H1 (cell line): ENCODE data around the gene ARHGAP23. TPM values are rescaled to one million over a fixed set of nuclear protein-coding genes. Genes with fewer than 3 reads are reported as not detected.

ENCODE experiments used
- CTCF ChIA-PET: fragments of 300-600 bp; sonication (Branson Sonifier 250); formaldehyde crosslinking; loops from one replicate; lab custom pipeline; 2021; ENCODE audit not compliant: partially characterized antibody; lab: Charles Lee
- POLR2A ChIA-PET: fragments of 300-600 bp; sonication (Branson Sonifier 250); formaldehyde crosslinking; loops from one replicate; lab custom pipeline; 2021; ENCODE audit warnings: inconsistent platforms; ENCODE audit not compliant: partially characterized antibody; lab: Charles Lee
- DNase-seq, 2 experiments: peaks; one replicate each; pipeline versions ENCODE4 v3.0.0 to v3.0.0-alpha.2; 2010 to 2022; ENCODE audit warnings: low spot score in 2 of 2, low read depth in 1 of 2, mixed read lengths in 1 of 2
- FAIRE-seq: peaks from 2 replicates; lab custom pipeline; 2011; peaks lifted over from hg19 to GRCh38; lab: Jason Lieb, UNC
- H2AFZ ChIP-seq: 2 replicates; pipeline ENCODE4 v1.8.1; 2012; ENCODE audit warnings: low read length, inconsistent platforms
- H2AK5ac ChIP-seq: 2 replicates; pipeline ENCODE4 v1.6.1; 2013; ENCODE audit warnings: low read depth, low read length
- H2BK120ac ChIP-seq: replicated peaks from 2 replicates; pipeline ENCODE3; 2013; ENCODE audit warnings: low read depth, low read length, inconsistent platforms
- H2BK12ac ChIP-seq: 2 replicates; pipeline ENCODE4 v1.6.1; 2013; ENCODE audit warnings: low read depth, low read length
- H2BK15ac ChIP-seq: 2 replicates; pipeline ENCODE4 v1.6.1; 2013; ENCODE audit warnings: low read length
- H2BK20ac ChIP-seq: 2 replicates; pipeline ENCODE4 v1.6.1; 2013; ENCODE audit warnings: low read length
- H2BK5ac ChIP-seq: 2 replicates; pipeline ENCODE4 v1.6.1; 2013; ENCODE audit warnings: low read depth, low read length
- H3K14ac ChIP-seq: 2 replicates; pipeline ENCODE4 v1.6.1; 2013; ENCODE audit warnings: inconsistent platforms; ENCODE audit not compliant: insufficient read length
- H3K18ac ChIP-seq: 2 replicates; pipeline ENCODE4 v1.6.1; 2013; ENCODE audit warnings: low read length; ENCODE audit errors: extremely low read depth
- H3K23ac ChIP-seq: 2 replicates; pipeline ENCODE4 v1.6.1; 2013; ENCODE audit warnings: inconsistent platforms; ENCODE audit not compliant: insufficient read length
- H3K23me2 ChIP-seq: 2 replicates; pipeline ENCODE4 v1.6.1; 2013; ENCODE audit warnings: low read depth, low read length
- H3K27ac ChIP-seq: 2 replicates; pipeline ENCODE4 v1.6.1; 2011; ENCODE audit warnings: low read depth, low read length, inconsistent platforms
- H3K27me3 ChIP-seq, 4 experiments: replicated peaks in 1 of 4; 1 replicate in 1 of 4; 2 replicates in 3 of 4; pipeline versions ENCODE4 v1.6.1 to v1.8.1; 2011 to 2013; ENCODE audit warnings: low read length in 3 of 4, mild to moderate bottlenecking in 3 of 4, inconsistent platforms in 2 of 4, mixed read lengths in 2 of 4, moderate library complexity in 1 of 4; ENCODE audit not compliant: control insufficient read depth in 3 of 4, insufficient read depth in 3 of 4; ENCODE audit errors: extremely low read depth in 1 of 4
- H3K36me3 ChIP-seq, 4 experiments: 2 replicates each; pipeline versions ENCODE4 v1.6.1 to v1.8.1; 2011 to 2013; ENCODE audit warnings: mild to moderate bottlenecking in 4 of 4, low read length in 3 of 4, moderate library complexity in 2 of 4, control low read depth in 1 of 4, inconsistent platforms in 1 of 4; ENCODE audit not compliant: insufficient read depth in 4 of 4, control insufficient read depth in 2 of 4
- H3K4ac ChIP-seq: replicated peaks from 2 replicates; pipeline ENCODE3; 2013; ENCODE audit warnings: low read length, low read depth, mixed read lengths, inconsistent platforms; ENCODE audit not compliant: insufficient read length
- H3K4me1 ChIP-seq, 4 experiments: replicated peaks in 1 of 4; 1 replicate in 1 of 4; 2 replicates in 3 of 4; pipeline versions ENCODE4 v1.6.1 to v1.8.1; 2011 to 2013; ENCODE audit warnings: low read length in 3 of 4, inconsistent platforms in 2 of 4, mixed read lengths in 1 of 4; ENCODE audit not compliant: insufficient read depth in 4 of 4, control insufficient read depth in 3 of 4
- H3K4me2 ChIP-seq, 2 experiments: 2 replicates each; pipeline versions ENCODE4 v1.6.1 to v1.8.1; 2011 to 2013; ENCODE audit warnings: low read depth in 2 of 2, low read length in 2 of 2, control low read depth in 1 of 2, inconsistent platforms in 1 of 2, mild to moderate bottlenecking in 1 of 2; ENCODE audit not compliant: insufficient read depth in 1 of 2
- H3K4me3 ChIP-seq, 4 experiments: fragments of 200-600, 300-600 bp in 1 of 4; sonication (generic), shearing (Covaris generic), sonication (Bioruptor Twin) in 1 of 4; 2 replicates each; pipeline versions ENCODE4 v1.5.1 to v1.8.1; 2011 to 2016; ENCODE audit warnings: low read length in 4 of 4, low read depth in 3 of 4, control low read depth in 2 of 4, inconsistent platforms in 2 of 4, mild to moderate bottlenecking in 2 of 4, mixed read lengths in 1 of 4, moderate library complexity in 1 of 4; ENCODE audit not compliant: insufficient read depth in 2 of 4; ENCODE audit errors: extremely low read depth in 1 of 4
- H3K56ac ChIP-seq: replicated peaks from 2 replicates; pipeline ENCODE3; 2013; ENCODE audit warnings: low read depth, mild to moderate bottlenecking, mixed read lengths, low read length, inconsistent platforms; ENCODE audit not compliant: insufficient read length
- H3K79me1 ChIP-seq: 2 replicates; pipeline ENCODE4 v1.6.1; 2013; ENCODE audit warnings: low read depth, low read length, control low read depth
- H3K79me2 ChIP-seq, 2 experiments: 2 replicates each; pipeline versions ENCODE4 v1.6.1 to v1.8.1; 2012 to 2013; ENCODE audit warnings: low read length in 2 of 2, mild to moderate bottlenecking in 2 of 2, inconsistent platforms in 1 of 2; ENCODE audit not compliant: insufficient read depth in 2 of 2, control insufficient read depth in 1 of 2
- H3K9ac ChIP-seq, 4 experiments: replicated peaks in 1 of 4; 1 replicate in 1 of 4; 2 replicates in 3 of 4; pipeline versions ENCODE4 v1.6.1 to v1.8.1; 2011 to 2013; ENCODE audit warnings: low read depth in 3 of 4, low read length in 3 of 4, control low read depth in 2 of 4, mild to moderate bottlenecking in 2 of 4, moderate library complexity in 2 of 4, inconsistent platforms in 1 of 4; ENCODE audit errors: extremely low read depth in 1 of 4
- H3K9me3 ChIP-seq, 2 experiments: 2 replicates each; pipeline versions ENCODE4 v1.6.1 to v1.8.1; 2012 to 2013; ENCODE audit warnings: mild to moderate bottlenecking in 2 of 2, moderate library complexity in 2 of 2, control low read depth in 1 of 2, inconsistent platforms in 1 of 2, low read depth in 1 of 2, low read length in 1 of 2, mixed read lengths in 1 of 2; ENCODE audit not compliant: insufficient read depth in 2 of 2
- H4K20me1 ChIP-seq, 2 experiments: replicated peaks in 1 of 2; 2 replicates each; pipeline versions ENCODE3 to v1.8.1; 2011 to 2013; ENCODE audit warnings: inconsistent platforms in 2 of 2, low read length in 2 of 2, mild to moderate bottlenecking in 1 of 2; ENCODE audit not compliant: insufficient read depth in 2 of 2, control insufficient read depth in 1 of 2
- H4K5ac ChIP-seq: 2 replicates; pipeline ENCODE4 v1.6.1; 2013; ENCODE audit warnings: low read length, low read depth, mixed read lengths, inconsistent platforms; ENCODE audit not compliant: insufficient read length
- H4K8ac ChIP-seq: 2 replicates; pipeline ENCODE4 v1.8.0; 2013; ENCODE audit warnings: mild to moderate bottlenecking, moderate library complexity, low read length, inconsistent platforms; ENCODE audit not compliant: insufficient read depth; ENCODE audit errors: extremely low read depth
- H4K91ac ChIP-seq: replicated peaks from 2 replicates; pipeline ENCODE3; 2013; ENCODE audit warnings: low read length, mixed read lengths, inconsistent platforms; ENCODE audit not compliant: insufficient read length
- BACH1 ChIP-seq: IDR thresholded peaks from 2 replicates; pipeline ENCODE4 v1.6.1; 2012; ENCODE audit warnings: low read length, improper control_type of control experiment
- BRCA1 ChIP-seq: IDR thresholded peaks from 2 replicates; pipeline ENCODE4 v1.6.1; 2012; ENCODE audit warnings: low read depth, low read length, improper control_type of control experiment
- KDM4A ChIP-seq: IDR thresholded peaks from one replicate; pipeline ENCODE4 v1.7.1; 2012; ENCODE audit warnings: low read depth, mild to moderate bottlenecking, moderate library complexity, low read length, inconsistent platforms; ENCODE audit not compliant: severe bottlenecking
- NANOG ChIP-seq: IDR thresholded peaks from 2 replicates; pipeline ENCODE4 v1.6.1; 2011; ENCODE audit warnings: low read length, low read depth, mild to moderate bottlenecking, inconsistent platforms; ENCODE audit not compliant: insufficient read depth, poor library complexity, severe bottlenecking
- POLR2A ChIP-seq, 2 experiments: IDR thresholded peaks; 1 replicate in 1 of 2; 2 replicates in 1 of 2; pipeline ENCODE4 v1.6.1; 2011; ENCODE audit warnings: low read depth in 2 of 2, low read length in 2 of 2, mild to moderate bottlenecking in 2 of 2; ENCODE audit errors: control extremely low read depth in 1 of 2
- POLR2AphosphoS5 ChIP-seq: IDR thresholded peaks from 2 replicates; pipeline ENCODE4 v1.6.1; 2011; ENCODE audit warnings: low read depth, low read length
- TAF1 ChIP-seq: IDR thresholded peaks from 2 replicates; pipeline ENCODE4 v1.6.1; 2011; ENCODE audit warnings: mild to moderate bottlenecking, low read depth, low read length
- WGBS, 2 experiments: shearing (Covaris generic) in 1 of 2; methylation state at CpG; one replicate each; pipeline versions ENCODE4 v1.1.6 to v1.1.7; 2013 to 2015; ENCODE audit warnings: low lambda C conversion rate in 2 of 2, mixed read lengths in 2 of 2, inconsistent platforms in 1 of 2, low coverage in 1 of 2, missing lambda C conversion rate in 1 of 2; ENCODE audit not compliant: insufficient replicate concordance in 2 of 2, insufficient coverage in 1 of 2, insufficient read length in 1 of 2; ENCODE audit errors: extremely low coverage in 1 of 2, missing lambda C conversion rate in 1 of 2; 5-methylcytosine and 5-hydroxymethylcytosine counted together
- polyA plus RNA-seq, 7 experiments: library from polyadenylated mRNA; depleted of rRNA in 3 of 7; stranded (reverse) in 5 of 7; unstranded in 2 of 7; fragments of >200 nt in 5 of 7; fragments of 200-250 nt in 2 of 7; gene quantifications; 1 replicate in 5 of 7; 2 replicates in 1 of 7; 4 replicates in 1 of 7; pipeline versions ENCODE4 v1.2.1 to v1.2.3, GENCODE V29; 2011 to 2013; ENCODE audit warnings: missing spikeins in 2 of 7, mixed read lengths in 2 of 7
- total RNA-seq: library from RNA; stranded (reverse); fragmentation: NEBNext Ultra II Directional; extraction: Animal tissue kit (Norgen Biotek cat#: 25700); gene quantifications from 2 replicates; pipeline ENCODE4 v1.2.1, GENCODE V29; 2021

Gene ARHGAP23
- total and polyA plus RNA-seq, 2 of the 8 experiments (the other 6 are each of a cell fraction or from before 2014, with no cell fraction given) = 16.3 to 107 TPM

DNA sequence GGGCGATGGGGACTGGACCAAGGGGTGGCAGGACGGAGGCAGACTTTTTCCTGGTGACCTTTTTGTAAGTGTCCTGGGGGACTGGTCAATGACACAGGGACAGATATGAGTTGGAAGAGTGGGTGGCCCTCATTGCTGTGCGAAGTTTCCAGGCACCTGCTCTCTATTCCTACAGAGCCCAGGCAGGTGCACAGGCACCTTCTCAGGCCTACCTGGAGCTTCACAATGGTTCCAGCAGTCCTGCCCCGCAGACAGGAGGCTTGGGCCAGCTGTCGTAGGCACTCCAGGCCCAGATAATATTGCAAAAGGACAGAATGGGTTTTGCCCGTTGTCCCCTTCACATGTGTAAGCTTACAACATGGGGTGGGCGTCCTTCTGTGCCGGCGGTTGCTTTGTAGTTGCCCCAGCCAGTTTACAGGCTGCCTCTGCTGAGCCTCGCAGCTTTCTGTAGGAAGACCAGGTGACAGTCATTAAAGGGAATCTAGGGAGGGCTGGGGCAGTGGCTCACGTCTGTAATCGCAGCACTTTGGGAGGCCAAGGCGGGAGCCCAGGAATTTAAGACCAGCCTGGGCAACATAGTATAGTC lies 84.3 kb downstream of the ARHGAP23 start:
- DNase-seq = no peak
- Histone ChIP-seq H3K23ac (no peak overlapping the region), H4K91ac (no peak overlapping the region), H2BK15ac (no peak overlapping the region), H4K5ac (no peak overlapping the region), H2BK5ac (no peak overlapping the region), H2AK5ac (no peak overlapping the region), H3K27ac (no peak overlapping the region), H2BK12ac (no peak overlapping the region), H3K36me3 (no peaks in the 10 kb centered on the region), H2BK120ac (no peak overlapping the region), H3K4me2 (no peak overlapping the region; a peak in 1 of 4 replicates), H3K23me2 (peaks cover 19% of the 10 kb centered on the region), H2BK20ac (no peak overlapping the region)
- TF ChIP-seq KDM4A (no peak), TAF1 (no peak), BRCA1 (no peak), BACH1 (no peak), POLR2AphosphoS5 (peak; percentile 70), NANOG (no peak), POLR2A (IDR thresholded peaks at IDR 0.05; ENCODE audit: control extremely low read depth in 1 of 2, low read depth in 2 of 2, low read length in 2 of 2) (peak in 1 of 2 experiments; percentile 40; a peak in 1 of 3 replicates)
- TF ChIP-seq, all 59 proteins: peak for 2
- H4K8ac ChIP-seq = no peak overlapping the region
- no peaks in the 10 kb centered on the region for H3K79me2 ChIP-seq
- no peak overlapping the region for H3K4me3 ChIP-seq
- no peak overlapping the region for H3K9ac ChIP-seq
- no peak overlapping the region for H2AFZ ChIP-seq
- no peaks in the 10 kb centered on the region for H3K79me1 ChIP-seq
- POLR2A ChIA-PET = interaction anchor here (0.8 to 2.1 kb wide), 6 partner anchors 22 to 157 kb away, joined by 3 to 6 read pairs (median 4); no protein-coding TSS in a partner anchor
- no peak overlapping the region for H3K56ac ChIP-seq
- peaks cover 0 to 24% (median 11%) of the 10 kb centered on the region in 4 experiments; a peak in 4 of 7 replicates for H3K27me3 ChIP-seq
- H4K20me1 ChIP-seq = peaks cover 0 to 3% of the 10 kb centered on the region in 2 experiments
- no peak overlapping the region for H3K4ac ChIP-seq
- no peak for FAIRE-seq
- H3K14ac ChIP-seq = no peak overlapping the region
- 83% methylated on average over 12 of the region's 13 CpGs; no CpG with 5 or more reads in 1 of the 2 experiments for WGBS, 2 experiments
- peaks cover 4 to 25% (median 21%) of the 10 kb centered on the region in 4 experiments for H3K4me1 ChIP-seq
- CTCF ChIA-PET = interaction anchor here (0.6 to 14.4 kb wide), 14 partner anchors 8 to 1035 kb away, joined by 3 to 190 read pairs (median 4); no protein-coding TSS in a partner anchor
- no peak overlapping the region for H3K18ac ChIP-seq
- no peaks in the 10 kb centered on the region for H3K9me3 ChIP-seq
